B cell (primary cell): ENCODE data around the gene CCDC146. TPM values are rescaled to one million over a fixed set of nuclear protein-coding genes. Genes with fewer than 3 reads are reported as not detected.
"Not testable (repeated sequence)": the region's sequence is repeated elsewhere in the genome, so short reads cannot be mapped to it uniquely, and the experiment has no call there.

Experiments used
- ATAC-seq: fragments of 200-7000 bp; cut with Tn5 transposase; one replicate; pipeline ENCODE4 v1.10.0; 2021; ENCODE audit warnings: low read depth, mild to moderate bottlenecking, moderate number of reproducible peaks, moderate library complexity
- CTCF ChIA-PET: fragments of 350-600 bp; sonication (Branson Sonifier 250); formaldehyde crosslinking; loops from one replicate; lab custom pipeline; 2021; ENCODE audit warnings: antibody characterized with exemption, inconsistent platforms; lab: Charles Lee
- POLR2A ChIA-PET: fragments of 350-600 bp; sonication (Branson Sonifier 250); formaldehyde crosslinking; loops from one replicate; lab custom pipeline; 2021; ENCODE audit warnings: antibody characterized with exemption; lab: Charles Lee
- DNase-seq: peaks from one replicate; pipeline ENCODE4 v3.0.0; 2013
- H2AFZ ChIP-seq: 2 replicates; pipeline ENCODE4 v1.6.1; 2012; ENCODE audit warnings: mild to moderate bottlenecking, low read depth, low read length; ENCODE audit not compliant: insufficient read depth, poor library complexity, severe bottlenecking
- H3K27ac ChIP-seq, 2 donors: 1 replicate in 1 of 2; 2 replicates in 1 of 2; pipeline ENCODE4 v1.5.1; 2012 to 2013; ENCODE audit warnings: low read length in 2 of 2, mild to moderate bottlenecking in 2 of 2, moderate library complexity in 1 of 2
- H3K27me3 ChIP-seq, 4 experiments: fragments of 200-600 bp in 1 of 4; sonication (generic) in 1 of 4; replicated peaks in 1 of 4; 1 replicate in 2 of 4; 2 replicates in 2 of 4; pipeline versions ENCODE4 v1.6.1 to v1.7.0; 2013 to 2016; ENCODE audit warnings: low read length in 3 of 4, mild to moderate bottlenecking in 2 of 4, mixed read lengths in 1 of 4, moderate library complexity in 1 of 4; ENCODE audit not compliant: insufficient read depth in 4 of 4, control insufficient read depth in 3 of 4; ENCODE audit errors: control extremely low read depth in 1 of 4
- H3K36me3 ChIP-seq, 2 experiments: replicated peaks in 1 of 2; 1 replicate in 1 of 2; 2 replicates in 1 of 2; pipeline versions ENCODE4 v1.6.1 to v1.7.1; 2013; ENCODE audit warnings: low read length in 1 of 2; ENCODE audit not compliant: insufficient read depth in 2 of 2, control insufficient read depth in 1 of 2; ENCODE audit errors: control extremely low read depth in 1 of 2, extremely low read depth in 1 of 2
- H3K4me1 ChIP-seq, 2 donors: fragments of 200-600 bp in 1 of 2; sonication (generic) in 1 of 2; 1 replicate in 1 of 2; 2 replicates in 1 of 2; pipeline versions ENCODE4 v1.5.1 to v1.6.1; 2013 to 2017; ENCODE audit warnings: low read length in 2 of 2; ENCODE audit not compliant: control insufficient read depth in 2 of 2, insufficient read depth in 2 of 2
- H3K4me2 ChIP-seq: replicated peaks from 2 replicates; pipeline ENCODE3; 2012; ENCODE audit warnings: mild to moderate bottlenecking, low read depth, low read length; ENCODE audit not compliant: poor library complexity, severe bottlenecking
- H3K4me3 ChIP-seq, 5 experiments: fragments of 200-600 bp in 1 of 5; sonication (generic) in 1 of 5; 1 replicate in 3 of 5; 2 replicates in 2 of 5; pipeline versions ENCODE4 v1.5.1 to v1.7.0; 2011 to 2016; ENCODE audit warnings: low read length in 4 of 5, mild to moderate bottlenecking in 4 of 5, low read depth in 2 of 5, control low read depth in 1 of 5, moderate library complexity in 1 of 5; ENCODE audit not compliant: insufficient read depth in 1 of 5; ENCODE audit errors: control extremely low read depth in 1 of 5, extremely low read depth in 1 of 5
- H3K79me2 ChIP-seq: fragments of 200-600 bp; sonication (generic); one replicate; pipeline ENCODE4 v1.6.0; 2016; ENCODE audit warnings: low read length; ENCODE audit not compliant: control insufficient read depth, insufficient read depth
- H3K9ac ChIP-seq: fragments of 200-600 bp; sonication (generic); 2 replicates; pipeline ENCODE4 v1.6.1; 2017; ENCODE audit warnings: mild to moderate bottlenecking, low read length, moderate library complexity
- H3K9me3 ChIP-seq, 3 donors: one replicate each; pipeline versions ENCODE4 v1.6.1 to v1.7.1; 2013; ENCODE audit warnings: low read length in 2 of 3; ENCODE audit not compliant: control insufficient read depth in 2 of 3, insufficient read depth in 1 of 3; ENCODE audit errors: control extremely low read depth in 1 of 3
- H4K20me1 ChIP-seq: 2 replicates; pipeline ENCODE4 v1.6.0; 2012; ENCODE audit warnings: mild to moderate bottlenecking, low read length; ENCODE audit not compliant: insufficient read depth, control insufficient read depth, poor library complexity, severe bottlenecking
- H3K27ac Mint-ChIP-seq: one replicate; pipeline ENCODE4 v1.8.0; 2021; ENCODE audit warnings: mixed read lengths
- H3K27me3 Mint-ChIP-seq: one replicate; pipeline ENCODE4 v1.8.0; 2021; ENCODE audit warnings: mixed read lengths
- H3K4me1 Mint-ChIP-seq: one replicate; pipeline ENCODE4 v1.8.0; 2021; ENCODE audit warnings: mixed read lengths
- H3K4me3 Mint-ChIP-seq: one replicate; pipeline ENCODE4 v1.8.0; 2021; ENCODE audit warnings: mixed read lengths
- H3K9me3 Mint-ChIP-seq: one replicate; pipeline ENCODE4 v1.8.0; 2022; ENCODE audit warnings: mixed read lengths; ENCODE audit not compliant: insufficient read depth
- EZH2 ChIP-seq: IDR thresholded peaks from 2 replicates; pipeline ENCODE4 v1.6.1; 2012; ENCODE audit warnings: borderline replicate concordance, low read depth, mild to moderate bottlenecking, moderate library complexity, low read length; ENCODE audit not compliant: insufficient read depth, poor library complexity, severe bottlenecking
- WGBS: methylation state at CpG from one replicate; pipeline ENCODE4 v1.1.5; 2013; ENCODE audit warnings: missing lambda C conversion rate; ENCODE audit not compliant: insufficient coverage; 5-methylcytosine and 5-hydroxymethylcytosine counted together
- intact Hi-C: fragments of 100-400 bp; cut with micrococcal nuclease; formaldehyde crosslinking; loops from one replicate; pipeline ENCODE4 v1.10.0; 2022
- polyA plus RNA-seq: library from polyadenylated mRNA; depleted of rRNA; stranded (reverse); fragments of >200 nt; gene quantifications from 2 replicates; pipeline ENCODE4 v1.2.3, GENCODE V29; 2012
- total RNA-seq, 2 donors: library from RNA; stranded (reverse); fragments of 120-200 nt in 1 of 2; gene quantifications; 1 replicate in 1 of 2; 2 replicates in 1 of 2; pipeline versions ENCODE4 v1.2.3 to v1.2.4, GENCODE V29; 2013 to 2022
- TF ChIP-seq, protein P1 (sequence below): fragments of 200-600 bp; IDR thresholded peaks from one replicate; pipeline ENCODE4 v1.8.0; 2022; ENCODE audit warnings: antibody characterized with exemption, mild to moderate bottlenecking

The CCDC146 gene
- total and polyA plus RNA-seq, 2 donors (not counting 1 experiment from before 2014, with no cell fraction given), result 5.6 to 8.5 TPM

GRCh38 chr7:77223261-77223660 is 100.8 kb downstream of the CCDC146 start:
- ChIA-PET POLR2A (no interaction called here), CTCF (interaction anchor here (1.5 kb wide), 1 partner anchor 24 kb away, joined by 4 read pairs; no protein-coding TSS in a partner anchor)
- TF ChIP-seq EZH2, result no peak
- TF ChIP-seq, protein P1, sequence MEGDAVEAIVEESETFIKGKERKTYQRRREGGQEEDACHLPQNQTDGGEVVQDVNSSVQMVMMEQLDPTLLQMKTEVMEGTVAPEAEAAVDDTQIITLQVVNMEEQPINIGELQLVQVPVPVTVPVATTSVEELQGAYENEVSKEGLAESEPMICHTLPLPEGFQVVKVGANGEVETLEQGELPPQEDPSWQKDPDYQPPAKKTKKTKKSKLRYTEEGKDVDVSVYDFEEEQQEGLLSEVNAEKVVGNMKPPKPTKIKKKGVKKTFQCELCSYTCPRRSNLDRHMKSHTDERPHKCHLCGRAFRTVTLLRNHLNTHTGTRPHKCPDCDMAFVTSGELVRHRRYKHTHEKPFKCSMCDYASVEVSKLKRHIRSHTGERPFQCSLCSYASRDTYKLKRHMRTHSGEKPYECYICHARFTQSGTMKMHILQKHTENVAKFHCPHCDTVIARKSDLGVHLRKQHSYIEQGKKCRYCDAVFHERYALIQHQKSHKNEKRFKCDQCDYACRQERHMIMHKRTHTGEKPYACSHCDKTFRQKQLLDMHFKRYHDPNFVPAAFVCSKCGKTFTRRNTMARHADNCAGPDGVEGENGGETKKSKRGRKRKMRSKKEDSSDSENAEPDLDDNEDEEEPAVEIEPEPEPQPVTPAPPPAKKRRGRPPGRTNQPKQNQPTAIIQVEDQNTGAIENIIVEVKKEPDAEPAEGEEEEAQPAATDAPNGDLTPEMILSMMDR, result no peak
- Histone ChIP-seq H3K27ac (no peak overlapping the region), H3K27me3 (no peaks in the 10 kb centered on the region), H3K4me2 (no peak overlapping the region), H3K4me3 (no peak overlapping the region), H4K20me1 (no peaks in the 10 kb centered on the region), H3K9me3 (peaks cover 0 to 7% (median 3%) of the 10 kb centered on the region in 3 donors), H3K4me1 (no peaks in the 10 kb centered on the region), H3K36me3 (no peaks in the 10 kb centered on the region), H2AFZ (no peak overlapping the region), H3K9ac (no peak overlapping the region), H3K79me2 (no peaks in the 10 kb centered on the region)
- no peaks in the 10 kb centered on the region for H3K27me3 Mint-ChIP-seq
- no peak for DNase-seq
- H3K4me3 Mint-ChIP-seq, result no peak overlapping the region
- no peak overlapping the region for H3K27ac Mint-ChIP-seq
- intact Hi-C loops, result no loop called here
- ATAC-seq, result no peak
- peaks cover 7% of the 10 kb centered on the region for H3K4me1 Mint-ChIP-seq
- H3K9me3 Mint-ChIP-seq, result peaks cover 3% of the 10 kb centered on the region
- 0% methylated on average over 2 of the region's 2 CpGs for WGBS

DNA sequence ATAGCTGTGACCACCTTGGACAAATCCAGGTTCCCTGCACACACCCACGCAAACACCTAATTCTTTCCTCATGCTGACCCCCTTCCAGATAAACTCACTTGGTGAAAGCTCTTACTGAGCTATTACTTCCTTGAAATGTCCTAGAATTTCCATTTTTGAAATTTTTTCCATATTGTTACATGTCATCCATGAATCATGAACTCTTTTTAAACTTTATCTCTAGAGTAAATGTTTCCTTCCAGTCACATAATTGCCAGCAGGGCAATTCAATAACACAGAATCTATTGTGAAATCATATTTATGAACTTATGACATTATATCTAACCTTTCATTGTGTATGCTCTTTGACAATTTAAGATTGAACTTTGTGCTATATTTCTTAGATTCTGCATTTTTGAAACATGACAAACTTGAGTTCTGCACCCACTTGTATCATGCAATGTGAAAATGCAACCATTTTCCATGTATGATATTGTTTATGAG is 104.0 kb downstream of the CCDC146 start:
- no peak for DNase-seq
- Mint-ChIP-seq H3K27ac (no peak overlapping the region), H3K27me3 (no peaks in the 10 kb centered on the region), H3K4me3 (no peak overlapping the region), H3K9me3 (peaks cover 14% of the 10 kb centered on the region), H3K4me1 (peaks cover 7% of the 10 kb centered on the region)
- no peaks in the 10 kb centered on the region for H4K20me1 ChIP-seq
- ATAC-seq, result no peak
- no peaks in the 10 kb centered on the region for H3K27me3 ChIP-seq
- no peaks in the 10 kb centered on the region for H3K4me1 ChIP-seq
- WGBS, result 100% methylated on average over 1 of the region's 1 CpG
- no peak overlapping the region for H3K27ac ChIP-seq
- H3K9ac ChIP-seq, result no peak overlapping the region
- ChIA-PET CTCF (interaction anchor here (0.7 to 1.5 kb wide), 2 partner anchors 21 to 1501 kb away, joined by 3 to 6 read pairs; no protein-coding TSS in a partner anchor), POLR2A (no interaction called here)
- intact Hi-C loops, result no loop called here
- no peak overlapping the region for H2AFZ ChIP-seq
- peaks cover 0 to 8% (median 1%) of the 10 kb centered on the region in 3 donors for H3K9me3 ChIP-seq
- H3K79me2 ChIP-seq, result no peaks in the 10 kb centered on the region
- TF ChIP-seq, protein P1, result no peak
- TF ChIP-seq EZH2, result no peak
- H3K36me3 ChIP-seq, result no peaks in the 10 kb centered on the region
- H3K4me2 ChIP-seq, result no peak overlapping the region
- H3K4me3 ChIP-seq, result no peak overlapping the region

- H3K27me3 ChIP-seq, H3K4me2 ChIP-seq, H3K4me1 ChIP-seq, H3K4me1 Mint-ChIP-seq, H3K27ac Mint-ChIP-seq, H3K9ac ChIP-seq, ATAC-seq, intact Hi-C loops, H3K27ac ChIP-seq, DNase-seq, H3K4me3 Mint-ChIP-seq, H3K27me3 Mint-ChIP-seq, POLR2A ChIA-PET, H3K4me3 ChIP-seq, H3K9me3 ChIP-seq, H2AFZ ChIP-seq, H3K79me2 ChIP-seq, H4K20me1 ChIP-seq, H3K36me3 ChIP-seq: not testable (repeated sequence)
- CTCF ChIA-PET, result interaction anchor here (2.1 kb wide), 1 partner anchor 18 kb away, joined by 5 read pairs; no protein-coding TSS in a partner anchor
- H3K9me3 Mint-ChIP-seq, result peaks cover 14% of the 10 kb centered on the region
Observed at GRCh38 chr7:77228795-77229194, 106.4 kb downstream of the CCDC146 start.
